Activated CD8-positive, alpha-beta T cell treated with anti-CD3 and anti-CD28 coated beads, Interleukin-2, amount 10 ng/mL, durations not matched to agents 7 days and 5 days (primary cell): ENCODE results near the gene CD96. TPM values are rescaled to one million over a fixed set of nuclear protein-coding genes. Genes with fewer than 3 reads are reported as not detected.
"Not testable (repeated sequence)": the region's sequence is repeated elsewhere in the genome, so short reads cannot be mapped to it uniquely, and the experiment has no call there.

ENCODE experiments used
- ATAC-seq: fragments of 150-1000 bp; cut with Tn5 transposase; one replicate; pipeline ENCODE4 v1.10.0; 2021; ENCODE audit warnings: moderate library complexity
- CTCF ChIA-PET: fragments of 350-600 bp; sonication (Branson Sonifier 250); formaldehyde crosslinking; loops from one replicate; lab custom pipeline; 2021; ENCODE audit warnings: antibody characterized with exemption; lab: Charles Lee
- POLR2A ChIA-PET: fragments of 350-600 bp; sonication (Branson Sonifier 250); formaldehyde crosslinking; loops from one replicate; lab custom pipeline; 2021; ENCODE audit warnings: antibody characterized with exemption; lab: Charles Lee
- DNase-seq: peaks from one replicate; pipeline ENCODE4 v3.0.0-alpha.2; 2020
- H3K27ac Mint-ChIP-seq: one replicate; pipeline ENCODE4 v1.8.0; 2021; ENCODE audit warnings: mild to moderate bottlenecking, mixed read lengths
- H3K27me3 Mint-ChIP-seq: one replicate; pipeline ENCODE4 v1.8.0; 2021; ENCODE audit warnings: low read depth, mixed read lengths
- H3K36me3 Mint-ChIP-seq: one replicate; pipeline ENCODE4 v1.8.0; 2021; ENCODE audit warnings: low read depth, mixed read lengths
- H3K4me1 Mint-ChIP-seq: one replicate; pipeline ENCODE4 v1.8.0; 2021; ENCODE audit warnings: low read depth, mixed read lengths
- H3K4me3 Mint-ChIP-seq: one replicate; pipeline ENCODE4 v1.8.0; 2021; ENCODE audit warnings: mild to moderate bottlenecking, mixed read lengths
- H3K9me3 Mint-ChIP-seq: one replicate; pipeline ENCODE4 v1.8.0; 2022; ENCODE audit warnings: mixed read lengths; ENCODE audit not compliant: insufficient read depth
- total RNA-seq, 2 experiments: library from RNA; stranded (reverse); gene quantifications; one replicate each; pipeline ENCODE4 v1.2.3, GENCODE V29; 2021

The CD96 gene
- total RNA-seq, result 100 to 1,000 TPM; 293 to 303 TPM

- POLR2A ChIA-PET, result interaction anchor here (0.6 to 1.7 kb wide), 11 partner anchors 9 to 263 kb away, joined by 3 to 16 read pairs (median 4); no protein-coding TSS in a partner anchor
- Mint-ChIP-seq H3K36me3 (peaks cover 56% of the 10 kb centered on the region), H3K4me1 (peaks cover 67% of the 10 kb centered on the region), H3K27me3 (no peaks in the 10 kb centered on the region), H3K4me3 (no peak within 1 kb of the TSS), H3K9me3 (no peaks in the 10 kb centered on the region), H3K27ac (peak within 1 kb of the TSS; percentile 99)
- CTCF ChIA-PET, result interaction anchor here (0.7 to 6.0 kb wide), 10 partner anchors 68 to 1228 kb away, joined by 3 to 46 read pairs (median 4); no protein-coding TSS in a partner anchor
- ATAC-seq (peak; percentile 73), DNase-seq (peak; percentile 84)
These were observed at the start of gene CD96 for GRCh38 chr3:111541911-111542483. Gene CD96 (plus strand): TSS chr3:111542197. CDS start chr3:111542249, 52 bp downstream.

- Mint-ChIP-seq H3K4me1 (no peaks in the 10 kb centered on the region), H3K9me3 (no peaks in the 10 kb centered on the region), H3K36me3 (no peaks in the 10 kb centered on the region), H3K27me3 (no peaks in the 10 kb centered on the region), H3K27ac (no peak overlapping the region), H3K4me3 (no peak overlapping the region)
- ChIA-PET POLR2A (no interaction called here), CTCF (no interaction called here)
- no peak for DNase-seq
- no peak for ATAC-seq
These were observed 48.7 kb upstream of the CD96 start for GRCh38 chr3:111493276-111493675.

GRCh38 chr3:111496894-111497559 is 45.0 kb upstream of the CD96 start:
- H3K36me3 Mint-ChIP-seq, result peaks cover 2% of the 10 kb centered on the region
- no peak overlapping the region for H3K27ac Mint-ChIP-seq
- no peaks in the 10 kb centered on the region for H3K27me3 Mint-ChIP-seq
- no peak for DNase-seq
- H3K4me1 Mint-ChIP-seq, result no peaks in the 10 kb centered on the region
- no peak for ATAC-seq
- H3K4me3 Mint-ChIP-seq, result no peak overlapping the region
- ChIA-PET POLR2A (no interaction called here), CTCF (no interaction called here)
- H3K9me3 Mint-ChIP-seq, result peaks cover 6% of the 10 kb centered on the region

- peaks cover 2% of the 10 kb centered on the region for H3K36me3 Mint-ChIP-seq
- H3K27me3 Mint-ChIP-seq, result no peaks in the 10 kb centered on the region
- DNase-seq (no peak), ATAC-seq (no peak)
- CTCF ChIA-PET, result no interaction called here
- no peaks in the 10 kb centered on the region for H3K4me1 Mint-ChIP-seq
- H3K9me3 Mint-ChIP-seq, result peaks cover 9% of the 10 kb centered on the region
- no peak overlapping the region for H3K27ac Mint-ChIP-seq
- POLR2A ChIA-PET, result no interaction called here
- no peak overlapping the region for H3K4me3 Mint-ChIP-seq
These were observed 44.0 kb upstream of the CD96 start for GRCh38 chr3:111498022-111498421.

GRCh38 chr3:111506435-111506834 is 35.6 kb upstream of the CD96 start:
- ChIA-PET POLR2A (no interaction called here), CTCF (no interaction called here)
- no peaks in the 10 kb centered on the region for H3K27me3 Mint-ChIP-seq
- H3K36me3 Mint-ChIP-seq, result peaks cover 2% of the 10 kb centered on the region
- H3K4me3 Mint-ChIP-seq, result no peak overlapping the region
- DNase-seq, result no peak
- no peak for ATAC-seq
- H3K27ac Mint-ChIP-seq, result no peak overlapping the region
- H3K9me3 Mint-ChIP-seq, result peaks cover 9% of the 10 kb centered on the region
- no peaks in the 10 kb centered on the region for H3K4me1 Mint-ChIP-seq

GRCh38 chr3:111509308-111509707 is 32.7 kb upstream of the CD96 start:
- H3K36me3 Mint-ChIP-seq, result no peaks in the 10 kb centered on the region
- H3K4me3 Mint-ChIP-seq, result no peak overlapping the region
- no peak for ATAC-seq
- POLR2A ChIA-PET, result no interaction called here
- CTCF ChIA-PET, result no interaction called here
- no peak overlapping the region for H3K27ac Mint-ChIP-seq
- DNase-seq, result no peak
- no peaks in the 10 kb centered on the region for H3K4me1 Mint-ChIP-seq
- H3K9me3 Mint-ChIP-seq, result no peaks in the 10 kb centered on the region
- H3K27me3 Mint-ChIP-seq, result no peaks in the 10 kb centered on the region

- H3K4me1 Mint-ChIP-seq, result no peaks in the 10 kb centered on the region
- CTCF ChIA-PET, result no interaction called here
- ATAC-seq (no peak), DNase-seq (no peak)
- H3K27me3 Mint-ChIP-seq, result no peaks in the 10 kb centered on the region
- no peaks in the 10 kb centered on the region for H3K36me3 Mint-ChIP-seq
- H3K4me3 Mint-ChIP-seq, result no peak overlapping the region
- no peak overlapping the region for H3K27ac Mint-ChIP-seq
- POLR2A ChIA-PET, result no interaction called here
- H3K9me3 Mint-ChIP-seq, result no peaks in the 10 kb centered on the region
These were observed 24.2 kb upstream of the CD96 start for GRCh38 chr3:111517801-111518200.

GRCh38 chr3:111519178-111519855 is 22.7 kb upstream of the CD96 start:
- DNase-seq, result no peak
- ChIA-PET POLR2A (no interaction called here), CTCF (no interaction called here)
- ATAC-seq, result no peak
- Mint-ChIP-seq H3K4me3 (no peak overlapping the region), H3K27me3 (no peaks in the 10 kb centered on the region), H3K36me3 (no peaks in the 10 kb centered on the region), H3K4me1 (no peaks in the 10 kb centered on the region), H3K9me3 (no peaks in the 10 kb centered on the region), H3K27ac (no peak overlapping the region)

GRCh38 chr3:111521891-111522290 is 20.1 kb upstream of the CD96 start:
- Mint-ChIP-seq H3K27ac (no peak overlapping the region), H3K4me3 (no peak overlapping the region), H3K36me3 (no peaks in the 10 kb centered on the region), H3K4me1 (no peaks in the 10 kb centered on the region), H3K9me3 (no peaks in the 10 kb centered on the region), H3K27me3 (no peaks in the 10 kb centered on the region)
- DNase-seq (no peak), ATAC-seq (no peak)
- POLR2A ChIA-PET, result no interaction called here
- CTCF ChIA-PET, result interaction anchor here (0.9 to 2.4 kb wide), 2 partner anchors 17 to 183 kb away, joined by 3 to 9 read pairs; no protein-coding TSS in a partner anchor

- H3K4me3 Mint-ChIP-seq, H3K27me3 Mint-ChIP-seq, H3K4me1 Mint-ChIP-seq, DNase-seq, CTCF ChIA-PET, H3K9me3 Mint-ChIP-seq, H3K36me3 Mint-ChIP-seq, H3K27ac Mint-ChIP-seq, ATAC-seq, POLR2A ChIA-PET: not testable (repeated sequence)
These were observed 17.5 kb upstream of the CD96 start for GRCh38 chr3:111524486-111524885.

- ChIA-PET CTCF (interaction anchor here (1.4 kb wide), 1 partner anchor 9 kb away, joined by 4 read pairs; no protein-coding TSS in a partner anchor), POLR2A (no interaction called here)
- H3K9me3 Mint-ChIP-seq, result peaks cover 18% of the 10 kb centered on the region
- H3K4me1 Mint-ChIP-seq, result peaks cover 11% of the 10 kb centered on the region
- no peak overlapping the region for H3K4me3 Mint-ChIP-seq
- DNase-seq (no peak), ATAC-seq (no peak)
- H3K27ac Mint-ChIP-seq, result no peak overlapping the region
- H3K27me3 Mint-ChIP-seq, result no peaks in the 10 kb centered on the region
- H3K36me3 Mint-ChIP-seq, result peaks cover 6% of the 10 kb centered on the region
These were observed 10.6 kb upstream of the CD96 start for GRCh38 chr3:111531446-111531845.

- no peak for ATAC-seq
- ChIA-PET POLR2A (no interaction called here), CTCF (interaction anchor here (1.2 kb wide), 1 partner anchor 18 kb away, joined by 3 read pairs; no protein-coding TSS in a partner anchor)
These were observed 7.3 kb upstream of the CD96 start for GRCh38 chr3:111534701-111535100.

More at GRCh38 chr3:111534701-111535100, 7.3 kb upstream of the CD96 start:
- peaks cover 6% of the 10 kb centered on the region for H3K9me3 Mint-ChIP-seq
- no peak for DNase-seq
- peaks cover 13% of the 10 kb centered on the region for H3K36me3 Mint-ChIP-seq
- H3K4me3 Mint-ChIP-seq, result no peak overlapping the region
- H3K4me1 Mint-ChIP-seq, result peaks cover 35% of the 10 kb centered on the region
- H3K27me3 Mint-ChIP-seq, result no peaks in the 10 kb centered on the region
- H3K27ac Mint-ChIP-seq, result no peak overlapping the region
